ENCODE results near the gene HIP1.

DNA sequence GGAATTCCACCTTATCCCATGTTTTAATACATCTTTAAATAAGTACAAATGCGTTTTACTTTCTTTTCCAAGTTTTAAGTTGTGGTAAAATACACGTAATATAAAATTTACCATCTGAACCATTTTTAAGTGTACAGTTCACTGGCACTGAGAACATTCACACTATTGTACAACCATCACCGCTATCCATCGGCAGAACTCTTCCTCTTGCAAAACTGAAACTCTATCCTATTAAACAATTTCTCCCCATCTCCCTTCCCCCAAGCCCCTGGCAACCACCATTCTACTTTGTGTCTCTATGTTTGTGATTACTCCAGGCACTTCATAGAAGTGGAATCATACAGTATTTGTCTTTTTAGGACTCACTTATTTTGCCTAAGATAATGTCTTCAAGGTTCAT is 33.8 kb downstream of the HIP1 start:
- TF ChIP-seq, protein P1, sequence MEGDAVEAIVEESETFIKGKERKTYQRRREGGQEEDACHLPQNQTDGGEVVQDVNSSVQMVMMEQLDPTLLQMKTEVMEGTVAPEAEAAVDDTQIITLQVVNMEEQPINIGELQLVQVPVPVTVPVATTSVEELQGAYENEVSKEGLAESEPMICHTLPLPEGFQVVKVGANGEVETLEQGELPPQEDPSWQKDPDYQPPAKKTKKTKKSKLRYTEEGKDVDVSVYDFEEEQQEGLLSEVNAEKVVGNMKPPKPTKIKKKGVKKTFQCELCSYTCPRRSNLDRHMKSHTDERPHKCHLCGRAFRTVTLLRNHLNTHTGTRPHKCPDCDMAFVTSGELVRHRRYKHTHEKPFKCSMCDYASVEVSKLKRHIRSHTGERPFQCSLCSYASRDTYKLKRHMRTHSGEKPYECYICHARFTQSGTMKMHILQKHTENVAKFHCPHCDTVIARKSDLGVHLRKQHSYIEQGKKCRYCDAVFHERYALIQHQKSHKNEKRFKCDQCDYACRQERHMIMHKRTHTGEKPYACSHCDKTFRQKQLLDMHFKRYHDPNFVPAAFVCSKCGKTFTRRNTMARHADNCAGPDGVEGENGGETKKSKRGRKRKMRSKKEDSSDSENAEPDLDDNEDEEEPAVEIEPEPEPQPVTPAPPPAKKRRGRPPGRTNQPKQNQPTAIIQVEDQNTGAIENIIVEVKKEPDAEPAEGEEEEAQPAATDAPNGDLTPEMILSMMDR (IDR thresholded peaks at IDR 0.05; ENCODE audit: low read depth, low read length): no peak
- TF ChIP-seq POLR2A (IDR thresholded peaks at IDR 0.05; ENCODE audit: extremely low read depth, insufficient read length): no peak
